HG02870 (cell line): ENCODE results near the gene DNAAF1.

Experiments used
- ATAC-seq: cut with Tn5 transposase; IDR thresholded peaks from one replicate; pipeline ENCODE4 v1.9.1; 2021; ENCODE audit warnings: mild to moderate bottlenecking, moderate library complexity; ENCODE audit not compliant: unreplicated experiment

The DNAAF1 gene

DNA sequence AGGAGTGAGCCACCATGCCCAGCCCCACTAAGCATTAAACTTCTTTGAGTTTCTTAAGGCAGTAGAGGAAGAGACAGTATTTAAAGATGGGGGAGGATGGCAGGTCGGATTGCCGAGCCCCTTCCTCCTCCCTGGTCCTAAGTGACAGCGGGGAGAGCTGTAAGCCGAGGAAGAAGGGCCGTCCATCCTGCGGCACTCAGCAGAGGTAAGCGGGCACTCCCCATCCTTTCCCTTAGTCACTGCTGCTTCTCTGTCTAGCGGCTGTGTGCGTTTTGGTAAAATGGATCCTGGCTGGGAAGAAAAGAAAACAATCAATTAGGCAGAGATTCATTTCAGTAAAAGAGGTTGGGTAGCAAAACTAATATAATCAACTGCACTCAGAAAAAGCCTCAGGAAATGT is 13.9 kb downstream of the DNAAF1 start:
- no peak for ATAC-seq

DNA sequence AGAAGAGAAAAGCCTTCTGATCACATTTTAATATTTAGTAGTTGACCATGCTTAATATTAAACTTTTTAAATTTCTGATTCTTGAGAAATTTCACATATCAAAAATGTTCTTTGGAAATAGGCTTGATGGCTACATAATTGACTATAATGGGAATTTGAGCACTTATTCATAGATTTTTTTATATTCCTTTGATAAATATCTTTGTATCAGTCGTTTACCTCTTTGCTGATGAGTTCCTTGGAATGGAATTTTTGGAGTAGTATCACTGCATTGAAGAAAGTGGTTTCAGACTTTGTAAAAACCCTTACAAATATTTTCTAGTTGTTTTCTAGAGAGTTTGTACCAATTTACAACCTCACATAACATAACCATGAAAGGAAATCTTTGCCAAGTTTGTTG is 14.7 kb downstream of the DNAAF1 start:
- no peak for ATAC-seq

DNA sequence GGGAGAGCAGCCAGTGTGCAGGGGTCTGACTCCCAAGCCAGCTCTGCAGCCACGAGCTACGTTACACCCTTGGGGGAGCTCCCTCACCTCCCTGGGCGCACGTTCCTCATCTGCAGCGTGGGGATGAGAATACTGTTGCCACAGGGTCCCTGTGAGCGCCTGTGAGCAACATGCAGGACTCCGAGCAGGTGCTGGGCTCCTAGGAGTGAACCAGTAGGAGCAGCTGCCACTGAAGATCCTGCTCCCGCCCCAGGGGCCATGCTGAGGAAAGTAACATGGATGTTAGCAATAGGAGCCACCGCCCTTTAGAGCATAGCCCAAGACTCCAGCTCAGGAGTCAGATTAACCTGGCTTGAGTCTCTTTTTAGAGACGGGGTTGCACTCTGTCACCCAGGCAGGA is 15.9 kb downstream of the DNAAF1 start:
- no peak for ATAC-seq

DNA sequence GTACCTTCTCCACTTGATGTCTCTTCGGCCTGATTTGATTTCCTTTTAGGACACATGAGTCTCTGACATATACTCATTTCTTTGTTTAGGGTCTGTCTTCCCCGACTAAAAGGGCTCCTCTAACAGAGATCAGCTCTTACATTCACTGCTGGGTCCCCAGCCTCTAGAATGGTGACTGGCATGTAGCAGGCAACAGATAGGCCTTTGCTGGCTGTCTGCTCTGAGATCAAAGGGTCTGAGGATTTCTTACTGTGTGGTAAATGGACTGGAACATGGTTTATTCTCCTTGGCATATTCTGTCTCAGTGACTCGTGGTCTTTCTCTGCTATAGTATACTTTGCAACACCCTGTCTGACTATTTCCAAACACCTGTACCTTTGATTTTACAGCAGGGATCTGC is 16.7 kb downstream of the DNAAF1 start:
- no peak for ATAC-seq

DNA sequence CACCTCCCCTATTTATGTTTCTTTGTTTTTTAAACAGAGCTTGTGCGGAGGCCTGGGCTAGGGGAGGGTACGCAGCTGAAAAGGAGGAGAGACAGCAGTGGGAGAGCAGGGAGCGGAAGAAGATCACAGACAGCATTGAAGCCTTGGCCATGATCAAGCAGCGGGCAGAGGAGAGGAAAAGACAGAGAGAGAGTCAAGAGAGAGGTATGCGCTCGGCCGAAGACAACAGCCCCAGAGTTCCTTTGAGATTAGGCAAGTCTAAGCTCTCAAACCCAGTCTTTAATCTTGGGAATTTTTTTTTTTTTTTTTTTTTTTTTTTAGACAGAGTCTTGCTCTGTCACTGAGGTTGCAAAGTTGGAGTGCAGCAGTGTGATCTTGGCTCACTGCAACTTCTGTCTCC is 20.6 kb downstream of the DNAAF1 start:
- ATAC-seq: no peak

DNA sequence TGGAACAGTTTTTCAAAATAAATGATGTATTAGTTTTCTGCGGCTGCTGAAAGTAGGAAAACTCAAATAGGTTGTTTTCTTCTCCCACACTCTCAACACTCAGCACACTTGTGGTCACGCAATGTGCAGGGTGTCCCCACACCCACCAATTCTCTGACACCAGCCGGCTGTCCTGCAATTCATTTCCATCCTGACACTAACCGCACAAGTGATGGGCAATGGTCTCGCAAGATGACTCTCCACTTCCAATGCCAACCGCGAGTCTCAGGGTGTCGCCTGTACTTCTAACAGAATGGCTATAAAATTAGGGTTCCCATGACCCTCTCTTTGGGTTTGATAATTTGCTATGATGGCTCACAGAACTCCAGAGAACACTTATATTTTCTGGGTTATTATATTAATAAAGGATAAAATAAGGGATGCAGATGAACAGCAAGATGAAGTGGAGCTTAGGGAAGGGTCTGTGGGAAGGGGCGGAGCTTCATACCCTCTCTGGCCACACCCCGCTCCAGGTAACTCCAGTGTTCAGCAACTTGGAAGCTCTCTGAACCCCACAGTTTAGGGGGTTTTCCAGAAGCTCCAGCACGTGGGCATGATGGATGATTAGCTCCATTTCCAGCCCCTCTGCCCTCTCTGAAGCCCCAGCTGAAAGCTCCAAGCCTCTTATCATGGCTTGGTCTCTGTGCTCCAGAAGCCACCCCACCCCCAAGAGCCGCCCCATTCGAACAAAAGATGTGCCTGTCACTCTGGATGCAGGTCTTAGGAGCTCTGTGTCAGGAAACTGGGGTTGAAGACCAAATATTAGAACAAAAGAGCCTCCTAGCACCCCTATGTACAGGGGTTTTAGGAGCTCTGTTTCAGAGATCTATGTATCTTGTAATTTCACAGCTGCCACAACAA is 21.9 kb downstream of the DNAAF1 start:
- no peak for ATAC-seq

DNA sequence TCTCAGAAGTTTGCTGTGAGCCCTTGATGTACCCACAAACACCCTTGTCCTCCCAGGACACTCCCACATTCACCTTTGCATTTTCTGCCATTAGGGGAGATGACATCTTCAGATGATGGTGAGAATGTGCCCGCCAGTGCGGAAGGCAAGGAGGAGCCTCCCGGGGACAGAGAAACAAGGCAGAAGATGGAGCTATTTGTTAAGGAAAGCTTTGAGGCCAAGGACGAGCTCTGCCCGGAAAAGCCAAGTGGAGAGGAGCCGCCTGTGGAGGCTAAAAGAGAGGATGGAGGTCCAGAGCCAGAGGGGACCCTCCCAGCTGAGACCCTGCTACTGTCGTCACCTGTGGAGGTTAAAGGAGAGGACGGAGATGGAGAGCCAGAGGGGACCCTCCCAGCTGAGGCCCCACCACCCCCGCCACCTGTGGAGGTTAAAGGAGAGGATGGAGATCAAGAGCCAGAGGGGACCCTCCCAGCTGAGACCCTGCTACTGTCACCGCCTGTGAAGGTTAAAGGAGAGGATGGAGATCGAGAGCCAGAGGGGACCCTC is 24.7 kb downstream of the DNAAF1 start:
- no peak for ATAC-seq

DNA sequence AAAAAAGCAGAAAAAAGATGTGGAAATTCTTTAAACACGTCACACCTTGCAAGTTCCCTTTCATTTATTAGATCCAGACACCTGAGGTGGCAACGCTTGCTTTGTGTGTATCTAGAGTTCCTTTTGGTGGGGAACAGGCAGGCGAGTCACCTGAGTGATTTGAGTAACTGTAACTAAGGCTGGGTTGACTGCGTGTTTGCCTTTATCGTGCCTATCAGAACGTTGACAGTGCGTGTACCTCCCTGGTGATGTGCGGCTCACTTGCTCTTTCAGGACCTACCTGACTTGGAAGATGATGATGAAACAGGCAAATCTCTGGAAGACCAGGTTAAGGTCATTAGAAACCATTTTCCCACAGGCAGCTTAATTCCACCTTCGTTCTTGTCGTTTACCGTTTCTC is 29.3 kb downstream of the DNAAF1 start:
- ATAC-seq: no peak

DNA sequence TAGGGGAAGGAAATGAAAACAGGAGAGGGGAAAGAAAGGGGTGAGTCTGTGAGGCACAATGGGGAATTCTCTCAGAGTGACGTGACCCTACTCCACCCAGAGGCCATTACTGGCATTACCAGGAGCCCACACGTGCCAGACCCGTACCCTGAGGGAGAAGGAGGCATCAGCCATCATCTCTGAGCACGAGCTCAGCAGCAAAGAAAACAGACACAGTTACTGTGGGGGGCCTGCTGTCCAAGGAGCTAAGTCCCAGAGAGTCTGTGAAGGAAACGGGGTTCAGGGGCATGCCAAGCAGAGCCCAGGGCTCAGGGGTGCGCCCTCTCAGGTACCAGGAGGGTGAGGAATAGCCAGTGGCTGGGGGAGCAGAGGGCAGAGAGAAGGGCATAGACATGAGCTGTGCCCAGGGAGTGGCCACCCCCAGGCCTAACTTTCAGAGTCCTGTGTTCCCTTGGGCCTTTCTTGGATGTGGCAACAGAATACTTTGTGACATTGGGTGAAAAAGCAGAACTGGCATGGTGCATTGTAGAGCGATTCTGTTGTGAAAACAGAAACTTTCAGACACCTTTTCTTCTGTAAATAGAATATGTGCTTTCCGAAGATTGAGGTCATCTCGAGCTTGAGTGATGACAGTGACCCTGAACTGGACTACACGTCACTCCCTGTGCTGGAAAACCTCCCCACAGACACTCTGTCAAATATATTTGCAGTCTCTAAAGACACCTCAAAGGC is 30.4 kb downstream of the DNAAF1 start:
- ATAC-seq: peak; percentile 74

DNA sequence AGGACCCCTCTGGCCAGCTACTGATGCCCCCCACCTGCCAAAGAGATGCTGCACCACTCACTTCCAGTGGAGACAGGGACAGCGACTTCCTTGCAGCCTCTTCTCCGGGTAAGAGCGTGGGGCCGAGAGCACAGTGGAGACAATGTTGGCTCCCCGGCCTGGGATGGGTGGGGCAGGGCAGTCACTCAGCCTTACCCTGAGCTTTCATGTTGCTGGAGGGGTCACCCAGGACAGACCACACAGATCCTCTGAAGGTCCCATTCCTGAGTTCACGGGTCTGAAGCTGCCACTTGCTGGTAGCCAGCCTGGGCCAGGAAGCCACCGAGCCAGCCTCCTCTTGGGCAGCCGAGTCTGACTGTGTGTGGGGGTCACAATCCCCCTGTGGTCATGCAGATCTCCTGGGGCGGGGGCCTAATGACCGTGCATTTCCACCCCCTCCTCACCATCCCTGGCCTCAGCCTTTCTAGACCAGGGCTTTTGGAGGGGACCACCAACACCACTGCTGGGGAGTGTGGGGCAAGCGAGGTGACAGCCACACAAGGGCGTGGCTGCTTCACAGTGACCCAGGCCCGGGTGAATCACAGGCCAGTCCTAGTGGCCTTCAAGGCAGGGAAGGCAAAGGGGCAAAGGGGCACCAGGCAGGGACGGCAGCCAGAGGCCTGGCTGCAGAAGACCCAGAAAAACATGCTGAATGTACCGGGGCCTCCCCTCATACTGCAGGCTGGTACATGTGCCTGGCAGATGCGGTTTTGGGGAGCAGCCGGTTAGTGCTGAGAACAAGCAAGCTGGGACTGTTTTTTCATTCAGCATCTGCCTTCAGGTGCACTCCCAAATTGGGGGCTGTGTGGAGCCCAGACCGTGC is 31.3 kb downstream of the DNAAF1 start:
- ATAC-seq: no peak

DNA sequence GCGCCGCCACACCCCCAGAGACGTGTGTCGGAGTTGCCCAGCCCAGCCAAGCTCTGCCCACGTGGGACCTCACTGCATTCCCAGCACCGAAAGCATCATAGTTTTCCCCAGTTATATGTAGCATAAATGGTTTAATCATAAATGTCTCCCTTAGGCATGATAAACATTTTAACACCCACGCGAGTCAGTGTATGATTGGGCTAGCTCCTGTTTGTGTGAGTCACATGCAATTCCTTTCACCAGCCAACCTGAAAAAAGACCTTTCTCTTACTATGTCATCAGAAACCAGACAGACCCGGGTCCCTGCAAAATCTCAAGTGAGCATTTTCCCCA is 32.6 kb downstream of the DNAAF1 start:
- no peak for ATAC-seq

DNA sequence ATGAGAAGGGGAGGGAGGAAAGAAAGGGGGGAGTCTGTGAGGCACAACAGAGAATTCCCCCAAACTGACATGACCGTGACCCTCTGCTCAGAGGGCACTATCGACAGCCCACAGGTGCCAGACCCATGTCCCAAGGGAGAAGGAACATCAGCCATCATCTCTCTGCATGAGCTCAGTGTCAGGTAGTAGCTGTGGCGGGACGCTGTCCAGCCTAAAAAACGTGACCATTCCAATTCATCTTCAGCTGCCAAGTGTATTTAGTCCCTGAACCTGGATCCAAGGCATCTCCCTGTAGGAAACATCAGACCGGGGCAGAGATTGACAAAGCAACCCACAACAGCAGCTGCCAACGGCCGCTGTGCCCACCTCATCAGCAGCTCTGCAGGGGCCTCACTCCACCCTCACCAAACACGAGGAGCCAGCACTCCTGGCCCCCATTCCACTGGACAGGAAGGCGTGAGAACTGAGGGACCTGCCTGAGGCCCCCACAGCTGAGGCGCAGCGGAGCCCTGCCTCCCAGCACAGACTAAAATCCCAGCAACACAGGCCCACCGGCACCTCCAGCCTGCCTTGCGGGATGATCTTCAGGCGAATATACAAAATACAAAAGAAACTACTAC is 33.1 kb downstream of the DNAAF1 start:
- ATAC-seq: no peak

DNA sequence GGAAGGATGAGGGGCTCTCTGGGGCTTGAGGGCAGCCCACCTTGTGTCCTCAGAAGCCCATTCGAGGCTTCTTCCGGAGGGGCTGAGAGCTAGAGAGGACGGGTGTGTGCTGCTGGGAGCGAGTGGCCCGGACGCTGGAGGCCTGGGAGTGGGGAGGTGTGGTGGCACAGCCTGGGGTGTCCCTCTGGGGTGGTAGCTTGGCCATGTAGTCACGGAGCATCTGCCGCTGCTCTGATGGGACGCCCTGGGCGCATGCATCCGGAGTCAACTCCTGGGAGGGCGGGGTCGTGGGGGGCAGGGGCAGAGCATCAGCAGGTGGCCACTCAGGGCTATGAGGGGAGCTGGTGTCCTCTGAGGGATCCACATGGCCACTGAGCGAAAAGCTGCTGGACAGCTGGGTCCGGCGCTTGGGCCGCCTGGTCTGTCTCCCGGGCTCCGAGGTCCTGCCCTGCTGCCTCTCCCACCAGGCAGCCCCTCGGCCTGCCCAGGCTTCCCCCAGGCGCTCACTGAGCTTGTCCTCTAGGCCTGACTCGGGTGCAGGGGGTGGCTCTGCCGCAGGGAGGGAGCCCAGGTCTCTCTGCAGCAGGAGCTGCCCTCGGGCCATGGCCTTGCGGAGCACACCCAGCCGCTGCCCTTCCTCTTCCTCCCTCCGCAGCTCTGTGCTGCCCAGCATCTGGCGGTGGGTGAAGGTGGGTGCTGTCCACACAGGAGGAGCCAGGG is 33.9 kb downstream of the DNAAF1 start:
- ATAC-seq: no peak

DNA sequence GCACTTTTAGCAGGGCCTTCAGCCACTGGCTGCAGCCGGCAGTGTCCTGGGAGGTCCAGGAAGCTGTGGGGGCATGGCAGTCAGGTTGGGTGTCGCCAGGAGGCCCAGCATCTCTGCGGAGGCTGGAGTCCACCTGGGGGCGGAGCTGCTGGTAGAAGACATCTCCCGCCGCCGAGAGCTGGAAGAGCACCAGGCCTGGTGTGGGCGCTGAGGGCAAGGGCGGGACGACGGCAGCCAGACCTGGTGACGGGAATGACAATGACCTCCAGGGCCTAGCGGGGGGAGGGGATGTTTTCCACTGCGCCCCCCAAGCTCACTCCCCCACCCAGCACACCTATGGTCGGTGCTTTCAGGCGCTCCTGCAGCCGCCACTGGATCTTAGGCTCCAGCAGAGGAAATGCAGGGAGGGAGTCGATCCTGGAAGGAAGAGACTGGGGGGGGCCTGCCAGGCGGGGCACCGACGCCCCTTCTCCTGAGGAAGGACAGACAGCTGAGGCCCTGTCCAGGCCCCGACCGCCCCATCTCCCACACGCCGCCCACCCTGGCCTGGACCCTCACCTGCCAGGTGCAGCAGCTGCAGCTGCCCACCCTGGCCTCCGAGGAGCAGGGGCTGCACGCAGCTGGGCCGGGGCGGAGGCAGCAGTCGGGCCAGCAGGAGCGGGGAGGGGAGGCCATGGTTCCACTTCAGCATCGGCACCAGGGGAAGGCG is 34.7 kb downstream of the DNAAF1 start:
- ATAC-seq: no peak

DNA sequence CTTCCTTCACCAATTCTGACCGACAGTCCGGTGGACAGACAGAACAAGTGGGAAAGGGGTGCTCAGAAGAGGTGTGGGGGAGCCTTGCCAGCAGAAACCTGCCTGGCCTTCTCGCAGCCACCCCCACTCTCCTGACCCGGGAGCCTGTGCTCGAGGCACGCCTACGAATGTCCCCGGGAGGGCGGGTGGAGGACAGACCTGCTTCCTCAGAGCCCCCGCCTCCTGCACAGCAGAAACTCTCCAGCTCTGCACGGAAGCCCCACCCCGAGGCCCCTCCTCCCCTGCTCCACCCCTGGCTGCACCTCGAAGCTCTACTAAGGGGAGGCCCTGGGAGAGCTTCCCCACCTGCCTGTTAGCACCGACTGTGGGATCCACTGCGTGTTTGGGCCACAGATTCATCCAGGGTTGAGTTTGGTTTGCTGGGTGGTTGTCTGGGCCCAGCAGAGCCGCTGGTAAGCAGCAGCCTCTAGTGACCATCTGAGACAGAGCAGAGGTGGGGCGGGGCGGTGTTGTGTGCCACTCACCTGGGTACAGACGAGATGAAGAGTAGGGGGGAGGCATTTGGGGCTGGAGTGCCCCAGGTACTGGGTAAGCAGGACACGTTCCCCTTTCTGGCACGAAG is 35.5 kb downstream of the DNAAF1 start:
- no peak for ATAC-seq

DNA sequence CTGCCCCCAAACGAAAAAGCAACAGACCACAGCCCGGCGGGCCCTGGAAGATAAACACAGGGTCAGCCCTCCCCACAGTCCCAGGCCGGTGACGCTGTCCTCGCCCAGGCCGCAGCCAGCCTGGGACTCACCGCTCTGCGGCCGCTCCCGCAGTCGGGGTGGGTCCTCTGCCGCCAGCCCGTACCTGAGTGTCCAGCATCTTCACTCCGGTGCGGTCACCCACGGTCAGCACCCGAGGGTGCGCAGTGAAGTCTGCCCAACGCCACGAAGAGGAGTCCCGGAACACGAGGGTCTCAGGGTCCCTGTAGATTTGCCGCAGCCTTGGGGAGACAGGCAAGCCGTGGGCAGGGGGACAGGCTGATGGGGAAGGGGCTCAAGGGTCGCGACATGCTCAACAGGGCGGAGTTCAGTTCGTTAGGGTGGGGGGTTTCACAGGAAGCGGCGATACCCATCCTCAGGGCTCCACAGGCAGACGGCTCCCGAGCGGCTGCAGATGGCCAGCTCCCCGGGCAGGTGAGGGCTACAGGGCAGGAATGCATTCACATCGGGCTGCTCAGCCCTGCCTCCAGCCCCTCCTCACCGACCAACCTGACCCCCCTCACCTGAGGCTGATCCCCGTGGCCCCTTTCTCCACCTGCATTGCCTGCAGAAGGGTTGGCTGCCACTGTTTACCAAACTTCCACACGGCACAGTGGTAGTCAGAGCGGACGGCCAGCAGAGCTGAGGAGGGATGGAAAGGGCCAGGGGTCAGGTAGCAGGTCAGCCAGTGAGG is 36.2 kb downstream of the DNAAF1 start:
- no peak for ATAC-seq

DNA sequence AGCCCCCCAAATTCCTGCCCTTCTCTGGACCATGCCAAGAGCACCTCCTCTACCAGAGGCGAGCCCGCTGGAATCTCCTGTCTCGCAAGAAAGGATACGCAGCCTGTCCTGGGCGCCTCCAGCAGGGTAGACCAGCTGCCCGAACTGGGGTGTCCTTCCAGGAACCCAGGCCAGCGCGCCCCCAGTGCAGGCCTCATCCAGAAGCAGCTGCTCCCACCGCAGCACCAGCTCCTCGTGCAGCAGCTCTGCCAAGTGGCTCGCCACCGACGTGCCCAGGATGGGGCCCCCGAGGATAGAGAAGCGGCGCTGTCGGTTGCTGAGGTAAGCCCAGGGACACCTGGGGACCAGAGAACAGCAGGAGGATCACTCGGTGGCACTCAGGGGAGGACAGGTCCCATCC is 37.0 kb downstream of the DNAAF1 start:
- no peak for ATAC-seq
